Hematopoietic multipotent progenitor cell treated with erythropoietin and hydrocortisone succinate and interleukin-3 and kit ligand, for 8 days (in vitro differentiated cells): ENCODE results near the gene MLH1.

Experiments used
- DNase-seq: peaks from one replicate; pipeline ENCODE4 v3.0.0-alpha.2; 2015

Gene MLH1

GRCh38 chr3:37097776-37098175 lies 104.5 kb downstream of the MLH1 start:
- DNase-seq, result no peak

GRCh38 chr3:37098884-37099283 lies 105.6 kb downstream of the MLH1 start:
- no peak for DNase-seq

- DNase-seq, result no peak
Measured at GRCh38 chr3:37099469-37099868, 106.2 kb downstream of the MLH1 start.

- DNase-seq, result no peak
Measured at GRCh38 chr3:37100411-37100810, 107.1 kb downstream of the MLH1 start.
